HG02973 (cell line): ENCODE measurements around the gene HOXB5.

Source experiments
- ATAC-seq: cut with Tn5 transposase; IDR thresholded peaks from one replicate; pipeline ENCODE4 v1.9.1; 2021; ENCODE audit warnings: moderate library complexity; ENCODE audit not compliant: unreplicated experiment

Gene HOXB5

GRCh38 chr17:48550502-48551213, 42.9 kb downstream of the HOXB5 start:
- no peak for ATAC-seq

GRCh38 chr17:48549914-48550501, 43.6 kb downstream of the HOXB5 start:
- ATAC-seq = no peak

- ATAC-seq = no peak
Measured at GRCh38 chr17:48549281-48549630, 44.3 kb downstream of the HOXB5 start.

- ATAC-seq = no peak
Measured at GRCh38 chr17:48548523-48549280, 44.9 kb downstream of the HOXB5 start.

GRCh38 chr17:48547808-48548522, 45.6 kb downstream of the HOXB5 start:
- ATAC-seq = no peak

- no peak for ATAC-seq
Measured at GRCh38 chr17:48546924-48547807, 46.4 kb downstream of the HOXB5 start.

GRCh38 chr17:48546137-48546923, 47.2 kb downstream of the HOXB5 start:
- ATAC-seq = no peak

GRCh38 chr17:48545539-48545938, 48.0 kb downstream of the HOXB5 start:
- no peak for ATAC-seq

- no peak for ATAC-seq
Measured at GRCh38 chr17:48545022-48545375, 48.6 kb downstream of the HOXB5 start, which contains the start of gene HOXB2. HOXB2 (minus strand) TSS chr17:48545109; CDS start chr17:48544911, 198 bp downstream.

GRCh38 chr17:48544349-48545021, 49.1 kb downstream of the HOXB5 start:
- ATAC-seq = no peak

- ATAC-seq = peak; percentile 14
Measured at GRCh38 chr17:48543854-48544348, 49.7 kb downstream of the HOXB5 start.

- ATAC-seq = peak; percentile 49
Measured at GRCh38 chr17:48543107-48543853, 50.3 kb downstream of the HOXB5 start.

- no peak for ATAC-seq
Measured at GRCh38 chr17:48542698-48543106, 50.9 kb downstream of the HOXB5 start.

- no peak for ATAC-seq
Measured at GRCh38 chr17:48542114-48542656, 51.4 kb downstream of the HOXB5 start.

- no peak for ATAC-seq
Measured at GRCh38 chr17:48541577-48542113, 51.9 kb downstream of the HOXB5 start.
